Measurements from ENCODE around the gene CHPF2.

The CHPF2 gene

DNA sequence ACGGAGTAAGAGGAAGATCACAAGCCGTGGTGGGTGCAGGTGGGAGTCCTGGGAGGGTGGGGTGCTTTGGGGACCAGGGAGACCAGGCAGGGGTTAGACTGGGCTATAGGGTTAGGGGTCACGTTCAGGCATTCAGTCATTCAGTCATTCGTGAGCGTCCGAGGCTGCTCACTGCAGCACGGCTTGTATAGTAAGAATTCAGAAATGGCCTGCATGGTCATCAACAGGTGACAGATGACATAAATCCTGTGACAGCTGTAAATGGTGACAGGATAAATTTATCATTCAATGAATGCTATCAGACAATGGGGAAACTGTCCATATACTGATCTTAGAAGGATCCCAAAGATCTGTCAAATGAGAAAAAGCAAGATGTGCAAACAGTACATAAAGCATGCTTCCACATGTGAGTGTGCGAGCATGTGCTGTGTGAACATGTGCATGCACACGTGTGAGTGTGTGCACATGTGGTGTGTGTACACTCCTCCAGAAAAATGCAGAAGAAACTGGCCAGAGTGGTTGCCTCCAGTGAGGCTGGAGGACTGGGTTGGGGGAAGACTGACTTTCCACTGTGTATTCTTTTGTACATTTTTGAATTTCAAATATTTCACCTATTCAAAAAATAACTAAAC, 48.2 kb downstream of the CHPF2 start:
- no peak for DNase-seq (ENCODE audit: insufficient read length, low spot score)
- TF ChIP-seq, protein P1, sequence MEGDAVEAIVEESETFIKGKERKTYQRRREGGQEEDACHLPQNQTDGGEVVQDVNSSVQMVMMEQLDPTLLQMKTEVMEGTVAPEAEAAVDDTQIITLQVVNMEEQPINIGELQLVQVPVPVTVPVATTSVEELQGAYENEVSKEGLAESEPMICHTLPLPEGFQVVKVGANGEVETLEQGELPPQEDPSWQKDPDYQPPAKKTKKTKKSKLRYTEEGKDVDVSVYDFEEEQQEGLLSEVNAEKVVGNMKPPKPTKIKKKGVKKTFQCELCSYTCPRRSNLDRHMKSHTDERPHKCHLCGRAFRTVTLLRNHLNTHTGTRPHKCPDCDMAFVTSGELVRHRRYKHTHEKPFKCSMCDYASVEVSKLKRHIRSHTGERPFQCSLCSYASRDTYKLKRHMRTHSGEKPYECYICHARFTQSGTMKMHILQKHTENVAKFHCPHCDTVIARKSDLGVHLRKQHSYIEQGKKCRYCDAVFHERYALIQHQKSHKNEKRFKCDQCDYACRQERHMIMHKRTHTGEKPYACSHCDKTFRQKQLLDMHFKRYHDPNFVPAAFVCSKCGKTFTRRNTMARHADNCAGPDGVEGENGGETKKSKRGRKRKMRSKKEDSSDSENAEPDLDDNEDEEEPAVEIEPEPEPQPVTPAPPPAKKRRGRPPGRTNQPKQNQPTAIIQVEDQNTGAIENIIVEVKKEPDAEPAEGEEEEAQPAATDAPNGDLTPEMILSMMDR (IDR thresholded peaks at IDR 0.05; ENCODE audit: insufficient read depth, missing control alignments) = no peak
- FAIRE-seq = no peak

DNA sequence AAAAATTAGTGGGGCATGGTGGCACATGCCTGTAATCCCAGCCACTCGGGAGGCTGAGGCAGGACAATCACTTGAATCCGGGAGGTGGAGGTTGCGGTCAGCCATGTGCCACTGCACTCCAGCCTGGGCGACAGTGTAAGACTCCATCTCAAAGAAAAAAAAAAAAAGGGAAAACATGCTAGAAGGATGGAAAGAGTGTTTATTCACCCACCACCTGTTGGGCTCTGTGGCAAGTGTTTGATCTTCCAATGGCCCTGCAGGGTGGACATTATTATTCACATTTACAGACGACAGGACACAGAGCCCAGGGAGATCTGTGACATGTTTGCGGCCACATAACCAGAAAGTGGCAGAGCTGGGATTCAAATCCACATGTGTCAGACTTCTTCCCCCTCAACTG, 49.4 kb downstream of the CHPF2 start:
- no peak for FAIRE-seq
- no peak for DNase-seq (ENCODE audit: insufficient read length, low spot score)
- TF ChIP-seq, protein P1 (IDR thresholded peaks at IDR 0.05; ENCODE audit: insufficient read depth, missing control alignments) = no peak

DNA sequence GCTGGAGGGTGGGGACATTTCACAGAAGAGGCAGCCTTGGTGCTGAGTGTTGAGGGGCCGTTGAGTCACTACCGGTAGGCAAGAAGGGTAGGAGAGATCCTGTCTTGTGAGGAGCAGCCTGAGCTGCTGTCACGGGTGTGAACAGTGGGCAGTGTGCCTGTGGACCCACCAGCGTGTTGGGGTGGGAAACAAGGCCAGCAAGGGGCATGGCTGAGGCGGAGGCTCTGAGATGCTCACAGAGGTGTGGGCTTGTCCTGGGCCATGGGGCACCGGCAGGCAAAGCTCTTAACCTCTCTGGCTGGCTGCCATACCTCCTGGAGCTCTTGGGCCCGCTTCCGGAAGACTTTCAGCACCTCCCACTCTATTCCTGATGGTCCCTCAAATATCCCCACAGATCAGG, 49.8 kb downstream of the CHPF2 start:
- no peak for FAIRE-seq

DNA sequence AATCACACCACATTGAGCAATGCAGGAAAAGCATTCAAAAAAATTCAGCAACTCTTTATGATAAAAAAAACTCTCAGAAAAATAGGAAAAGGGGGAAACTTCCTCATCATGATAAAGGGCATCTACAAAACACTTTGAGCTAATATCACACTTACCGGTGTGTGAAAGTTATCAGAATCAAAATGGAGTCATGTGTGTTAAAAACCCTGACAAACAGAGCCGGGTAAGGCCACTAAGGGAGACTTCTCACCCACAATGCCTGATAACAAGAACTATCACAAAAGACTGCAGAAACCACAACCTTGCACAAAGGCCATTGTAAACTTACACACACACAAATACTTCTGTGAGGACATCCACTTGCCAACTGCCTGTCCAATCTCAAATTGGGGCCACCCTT, 51.0 kb downstream of the CHPF2 start:
- TF ChIP-seq, protein P1 (IDR thresholded peaks at IDR 0.05; ENCODE audit: insufficient read depth, missing control alignments) = no peak
- FAIRE-seq (no peak), DNase-seq (ENCODE audit: insufficient read length, low spot score) (no peak)

More for the DNA sequence above, 49.8 kb downstream of the CHPF2 start:
- TF ChIP-seq, protein P1 (IDR thresholded peaks at IDR 0.05; ENCODE audit: insufficient read depth, missing control alignments) = no peak
- DNase-seq (ENCODE audit: insufficient read length, low spot score) = no peak

DNA sequence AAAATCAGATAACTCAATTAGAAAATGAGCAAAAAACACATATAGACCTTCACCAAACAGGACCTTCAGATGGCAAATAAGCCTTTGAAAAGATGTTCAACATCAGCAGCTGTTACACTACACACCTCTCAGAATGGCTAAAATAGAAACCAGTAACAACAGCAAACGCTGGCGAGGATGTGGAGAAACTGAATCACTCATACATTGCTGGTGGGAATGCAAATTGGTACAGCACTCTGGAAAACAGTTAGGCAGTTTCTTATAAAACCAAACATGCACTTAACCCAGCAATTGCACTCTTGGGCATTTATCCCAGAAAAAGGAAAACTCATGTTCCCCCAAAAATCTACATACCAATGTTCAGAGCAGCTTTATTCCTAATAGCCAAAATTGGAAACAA, 53.9 kb downstream of the CHPF2 start:
- DNase-seq (ENCODE audit: insufficient read length, low spot score) = no peak

More for the DNA sequence above, 53.9 kb downstream of the CHPF2 start:
- TF ChIP-seq, protein P1 (IDR thresholded peaks at IDR 0.05; ENCODE audit: insufficient read depth, missing control alignments) = no peak
- FAIRE-seq = no peak

Measured in D721Med (cell line).